ENCODE results near the gene MEIKIN. TPM values are rescaled to one million over a fixed set of nuclear protein-coding genes. Genes with fewer than 3 reads are reported as not detected.

Gene MEIKIN
- total and polyA plus RNA-seq, 2 donors (not counting 3 experiments of a cell fraction or from before 2014, with no cell fraction given) = not detected

- TF ChIP-seq MAX (IDR thresholded peaks at IDR 0.05; ENCODE audit: insufficient read depth, insufficient read length) (no peak), EZH2 (IDR thresholded peaks at IDR 0.05; ENCODE audit: borderline replicate concordance, low read depth, low read length, severe bottlenecking) (no peak), FOS (IDR thresholded peaks at IDR 0.05; ENCODE audit: borderline replicate concordance, insufficient read depth, low read length) (no peak), POLR2A (IDR thresholded peaks at IDR 0.05; ENCODE audit: low read depth, low read length) (no peak), JUN (IDR thresholded peaks at IDR 0.05; ENCODE audit: borderline replicate concordance, insufficient read depth, insufficient read length, low read depth) (no peak), MYC (IDR thresholded peaks at IDR 0.05; ENCODE audit: low read depth, low read length) (no peak), POLR2AphosphoS5 (IDR thresholded peaks at IDR 0.05; ENCODE audit: insufficient read depth, low read depth, low read length) (no peak), CTCF (IDR thresholded peaks at IDR 0.05; ENCODE audit: extremely low read depth in 1 of 2, insufficient read depth in 1 of 2, low read depth in 1 of 2, low read length in 2 of 2) (no peak), GATA2 (IDR thresholded peaks at IDR 0.05; ENCODE audit: insufficient read depth, insufficient read length, low read depth, low read length) (no peak)
- Histone ChIP-seq H3K27ac (ENCODE audit: insufficient read depth, low read depth, low read length) (no peak overlapping the region), H3K9me3 (replicated peaks; ENCODE audit: control insufficient read depth, insufficient read depth, low read length) (no peaks in the 10 kb centered on the region), H3K9ac (replicated peaks; ENCODE audit: extremely low read depth, insufficient read depth, low read length) (no peak overlapping the region), H3K4me2 (ENCODE audit: insufficient read depth, low read length) (no peak overlapping the region), H3K4me1 (ENCODE audit: control insufficient read depth, extremely low read depth, insufficient read depth, low read length) (no peaks in the 10 kb centered on the region), H3K79me2 (ENCODE audit: control insufficient read depth, insufficient read depth, low read length) (no peaks in the 10 kb centered on the region), H3K36me3 (ENCODE audit: control insufficient read depth in 2 of 2, extremely low read depth in 1 of 2, insufficient read depth in 2 of 2, low read length in 2 of 2) (no peaks in the 10 kb centered on the region), H3K4me3 (replicated peaks in 1 of 3; ENCODE audit: insufficient read depth in 1 of 3, low read depth in 1 of 3, low read length in 3 of 3) (no peak overlapping the region), H4K20me1 (replicated peaks; ENCODE audit: control insufficient read depth, extremely low read depth, insufficient read depth, low read length) (no peaks in the 10 kb centered on the region), H3K9me1 (replicated peaks; ENCODE audit: control insufficient read depth, extremely low read depth, insufficient read depth, low read length) (no peaks in the 10 kb centered on the region), H3K27me3 (ENCODE audit: control insufficient read depth in 2 of 2, insufficient read depth in 2 of 2, low read length in 2 of 2) (peaks cover 0 to 3% of the 10 kb centered on the region in 2 experiments), H2AFZ (ENCODE audit: low read depth, low read length) (no peak overlapping the region)
- ChIA-PET POLR2A (no interaction called here), CTCF (no interaction called here)
- dilution Hi-C loops (cut with MboI; ENCODE audit: extremely low pct_ligation_motif_present, low sequenced_read_pairs) = no loop called here
- intact Hi-C loops (cut with micrococcal nuclease) = no loop called here
- DNase-seq (ENCODE audit: low read depth, low spot score) = no peak
- BruUV-seq (replicated peaks) = no TSS peak
- FAIRE-seq = no peak
Measured at GRCh38 chr5:131932235-131932634, 13.2 kb downstream of the MEIKIN start.

Data from endothelial cell of umbilical vein (primary cell).